GM12878 (cell line): ENCODE results near the gene DDX19B. TPM values are rescaled to one million over a fixed set of nuclear protein-coding genes. Genes with fewer than 3 reads are reported as not detected.
A peak's percentile ranks its signal among the peaks of the same experiment; 100 is the strongest.

ENCODE experiments used
- BHLHE40 ChIP-seq, 2 experiments: fragments of 450-650 bp in 1 of 2; IDR thresholded peaks; 2 replicates each; pipeline ENCODE4 v1.6.1; 2011 to 2017; ENCODE audit warnings: low read depth in 2 of 2, borderline replicate concordance in 1 of 2, improper control_type of control experiment in 1 of 2, low read length in 1 of 2, mild to moderate bottlenecking in 1 of 2
- CEBPB ChIP-seq, 2 experiments: fragments of 150-350 bp in 1 of 2; IDR thresholded peaks; 2 replicates each; pipeline ENCODE4 v1.6.1; 2012 to 2014; ENCODE audit warnings: low read depth in 2 of 2, low read length in 2 of 2, borderline replicate concordance in 1 of 2, inconsistent platforms in 1 of 2
- CHD2 ChIP-seq: IDR thresholded peaks from 2 replicates; pipeline ENCODE4 v1.6.1; 2011; ENCODE audit warnings: low read depth, low read length, improper control_type of control experiment, borderline replicate concordance
- EGR1 ChIP-seq, 2 experiments: IDR thresholded peaks; 1 replicate in 1 of 2; 2 replicates in 1 of 2; pipeline ENCODE4 v1.6.1; 2011 to 2012; ENCODE audit warnings: low read depth in 2 of 2, low read length in 2 of 2, borderline replicate concordance in 1 of 2, mild to moderate bottlenecking in 1 of 2, moderate library complexity in 1 of 2
- HDAC6 ChIP-seq: fragments of 200-600 bp; sonication (generic); IDR thresholded peaks from one replicate; pipeline ENCODE4 v1.8.0; 2017; ENCODE audit warnings: antibody characterized with exemption; ENCODE audit not compliant: unreplicated experiment
- IRF5 ChIP-seq: fragments of 450-650 bp; IDR thresholded peaks from 2 replicates; pipeline ENCODE4 v1.6.1; 2017; ENCODE audit warnings: borderline replicate concordance
- MEF2B ChIP-seq: fragments of 450-650 bp; IDR thresholded peaks from 2 replicates; pipeline ENCODE4 v1.6.1; 2018; ENCODE audit warnings: mild to moderate bottlenecking, moderate library complexity; ENCODE audit not compliant: partially characterized antibody, poor library complexity, severe bottlenecking
- MTA2 ChIP-seq: fragments of 450-650 bp; IDR thresholded peaks from 2 replicates; pipeline ENCODE4 v1.6.1; 2016; ENCODE audit warnings: low read depth, mild to moderate bottlenecking, moderate library complexity
- MYC ChIP-seq: IDR thresholded peaks from 2 replicates; pipeline ENCODE4 v1.6.1; 2011; ENCODE audit warnings: mild to moderate bottlenecking, low read length, moderate library complexity, inconsistent platforms; ENCODE audit not compliant: insufficient read depth, insufficient replicate concordance, insufficient read length, severe bottlenecking
- NBN ChIP-seq: fragments of 450-650 bp; IDR thresholded peaks from 2 replicates; pipeline ENCODE4 v1.6.1; 2016
- NR2C2 ChIP-seq: IDR thresholded peaks from 2 replicates; pipeline ENCODE4 v1.6.1; 2011; ENCODE audit warnings: borderline replicate concordance, low read depth; ENCODE audit not compliant: control insufficient read depth, insufficient read length
- PBX3 ChIP-seq: IDR thresholded peaks from 2 replicates; pipeline ENCODE4 v1.6.1; 2011; ENCODE audit warnings: mild to moderate bottlenecking, low read depth, low read length, moderate library complexity; ENCODE audit not compliant: insufficient replicate concordance
- POU2F2 ChIP-seq: IDR thresholded peaks from 3 replicates; pipeline ENCODE4 v1.6.1; 2011; ENCODE audit warnings: low read depth, mild to moderate bottlenecking, low read length, borderline replicate concordance
- RAD21 ChIP-seq: IDR thresholded peaks from 2 replicates; pipeline ENCODE4 v1.6.1; 2011; ENCODE audit warnings: mild to moderate bottlenecking, low read depth, low read length, moderate library complexity; ENCODE audit not compliant: insufficient read depth
- RB1 ChIP-seq: fragments of 450-650 bp; formaldehyde crosslinking; IDR thresholded peaks from 2 replicates; pipeline ENCODE4 v1.6.1; 2017; ENCODE audit warnings: mild to moderate bottlenecking, borderline replicate concordance
- SKIL ChIP-seq: fragments of 450-650 bp; IDR thresholded peaks from 2 replicates; pipeline ENCODE4 v1.6.1; 2017; ENCODE audit warnings: mild to moderate bottlenecking, low read depth, inconsistent platforms; ENCODE audit not compliant: poor library complexity, severe bottlenecking
- SREBF1 ChIP-seq: IDR thresholded peaks from 2 replicates; pipeline ENCODE4 v1.6.1; 2012; ENCODE audit warnings: mild to moderate bottlenecking, low read length
- SREBF2 ChIP-seq: IDR thresholded peaks from 2 replicates; pipeline ENCODE4 v1.6.1; 2012; ENCODE audit warnings: mild to moderate bottlenecking, low read length
- ZBTB11 ChIP-seq: fragments of 450-650 bp; formaldehyde crosslinking; IDR thresholded peaks from 2 replicates; pipeline ENCODE4 v1.5.0; 2022; ENCODE audit warnings: mild to moderate bottlenecking, missing genetic modification characterization
- ZNF622 ChIP-seq: fragments of 450-650 bp; IDR thresholded peaks from 2 replicates; pipeline ENCODE4 v1.6.1; 2017; ENCODE audit warnings: mild to moderate bottlenecking, inconsistent platforms
- polyA plus RNA-seq, 11 experiments: library from polyadenylated mRNA; depleted of rRNA in 4 of 11; unstranded in 6 of 11; stranded (reverse) in 5 of 11; fragments of >200 nt; fragmentation: Nextera tagmentation in 4 of 11; fragmentation: Illumina TruSeq in 1 of 11; extraction: Ambion mirVana in 4 of 11; extraction: Trizol in 1 of 11; gene quantifications; 1 replicate in 1 of 11; 2 replicates in 10 of 11; pipeline versions ENCODE4 v1.2.1 to v1.2.3, GENCODE V29; 2011 to 2016; ENCODE audit warnings: inconsistent platforms in 2 of 11, missing spikeins in 2 of 11, low read depth in 1 of 11
- total RNA-seq, 4 experiments: library from RNA; depleted of rRNA in 3 of 4; stranded (reverse); fragments of >200 nt in 3 of 4; fragmentation: Illumina TruSeq in 1 of 4; extraction: Trizol in 1 of 4; gene quantifications; 2 replicates each; pipeline versions ENCODE4 v1.2.1 to v1.2.3, GENCODE V29; 2013 to 2021

The DDX19B gene
- total and polyA plus RNA-seq, 10 of the 15 experiments (the other 5 are each of a cell fraction or from before 2014, with no cell fraction given) = 14.1 to 69.1 (median 42.5) TPM

GRCh38 chr16:70289229-70290094 is 9.5 kb upstream of the DDX19B start, which contains the start of gene AARS1 (continued):
- TF ChIP-seq ZNF622 (no peak), CEBPB (IDR thresholded peaks at IDR 0.05; ENCODE audit: borderline replicate concordance in 1 of 2, low read depth in 2 of 2, low read length in 2 of 2) (peak in 1 of 2 experiments; percentile 92; a peak in 2 of 4 replicates), MEF2B (peak; percentile 19), CHD2 (peak; percentile 95), POU2F2 (peak; percentile 62; the same call in 1 of the 3 replicates), BHLHE40 (IDR thresholded peaks at IDR 0.05; ENCODE audit: borderline replicate concordance in 1 of 2, low read depth in 2 of 2, low read length in 1 of 2) (peak in 1 of 2 experiments; percentile 41; a peak in 2 of 4 replicates), NBN (no peak), ZBTB11 (CRISPR knock-in tag) (0 out of 2 replicates have a peak, but pooled peaks have one; percentile 31), NR2C2 (no peak), IRF5 (no peak), MYC (peak; percentile 39), MTA2 (no peak), SKIL (peak; percentile 48), RAD21 (no peak), RB1 (peak; percentile 50; the same call in 1 of the 2 replicates), SREBF1 (no peak), EGR1 (IDR thresholded peaks at IDR 0.05; ENCODE audit: borderline replicate concordance in 1 of 2, low read depth in 2 of 2, low read length in 2 of 2) (0 out of 3 replicates have a peak, but pooled peaks of 1 of the 2 experiments have one; percentile 36), PBX3 (peak; percentile 100), HDAC6 (peak; percentile 53), SREBF2 (no peak)
